Epithelial cell of esophagus (primary cell): ENCODE data around the gene CLCNKA.
A peak's percentile ranks its signal among the peaks of the same experiment; 100 is the strongest.

Source experiments
- DNase-seq: peaks from one replicate; pipeline ENCODE4 v3.0.0; 2010; ENCODE audit warnings: low read depth
- H3K4me3 ChIP-seq: 2 replicates; pipeline ENCODE4 v1.5.1; 2011; ENCODE audit warnings: mild to moderate bottlenecking, low read length, control low read depth
- CTCF ChIP-seq: IDR thresholded peaks from 2 replicates; pipeline ENCODE4 v1.5.1; 2011; ENCODE audit warnings: low read depth, mild to moderate bottlenecking, low read length, control low read depth, inconsistent platforms; ENCODE audit not compliant: insufficient read depth; ENCODE audit errors: missing control alignments

The CLCNKA gene

GRCh38 chr1:16070640-16071355, 49.0 kb downstream of the CLCNKA start:
- no peak for TF ChIP-seq CTCF
- DNase-seq: no peak
- no peak overlapping the region for H3K4me3 ChIP-seq

- no peak for TF ChIP-seq CTCF
- DNase-seq: no peak
- no peak overlapping the region for H3K4me3 ChIP-seq
Measured at GRCh38 chr1:16071614-16072013, 49.8 kb downstream of the CLCNKA start.

GRCh38 chr1:16072095-16072494, 50.3 kb downstream of the CLCNKA start:
- no peak overlapping the region for H3K4me3 ChIP-seq
- DNase-seq: no peak
- no peak for TF ChIP-seq CTCF

GRCh38 chr1:16072616-16073484, 51.0 kb downstream of the CLCNKA start:
- DNase-seq: peak; percentile 13
- H3K4me3 ChIP-seq: peak overlapping the region; percentile 37
- TF ChIP-seq CTCF: peak; percentile 32

- peak; percentile 14 for TF ChIP-seq CTCF
- H3K4me3 ChIP-seq: peak within 1 kb of the TSS; percentile 37
- peak; percentile 37 for DNase-seq
Measured at GRCh38 chr1:16073490-16074119, 51.8 kb downstream of the CLCNKA start, which contains the start of gene FAM131C. TSS of gene FAM131C (minus strand) at chr1:16073651. CDS start at chr1:16073442, 209 bp downstream.

- no peak overlapping the region for H3K4me3 ChIP-seq
- TF ChIP-seq CTCF: no peak
- no peak for DNase-seq
Measured at GRCh38 chr1:16074217-16074616, 52.4 kb downstream of the CLCNKA start.
